RWPE2 (cell line): ENCODE measurements around the gene RAC2.
A peak's percentile ranks its signal among the peaks of the same experiment; 100 is the strongest.
"Not testable (repeated sequence)": the region's sequence is repeated elsewhere in the genome, so short reads cannot be mapped to it uniquely, and the experiment has no call there.

Experiments used
- ATAC-seq: fragments of 200-7000 bp; cut with Tn5 transposase; 3 replicates; pipeline ENCODE4 v1.9.1; 2021; ENCODE audit warnings: low read depth
- DNase-seq: peaks from one replicate; pipeline ENCODE4 v3.0.0-alpha.2; 2020; ENCODE audit warnings: low spot score
- H3K27ac ChIP-seq: fragments of 450-650 bp; 2 replicates; pipeline ENCODE4 v1.5.1; 2017; ENCODE audit warnings: mild to moderate bottlenecking; ENCODE audit not compliant: poor library complexity, severe bottlenecking
- H3K27me3 ChIP-seq: fragments of 250-450 bp; sonication (Bioruptor Pico); 2 replicates; pipeline ENCODE4 v1.5.1; 2021; ENCODE audit warnings: mild to moderate bottlenecking, moderate library complexity; ENCODE audit not compliant: insufficient read depth, poor library complexity, severe bottlenecking
- H3K36me3 ChIP-seq: fragments of 250-450 bp; sonication (Bioruptor Pico); 2 replicates; pipeline ENCODE4 v1.5.1; 2020; ENCODE audit warnings: low read depth, mild to moderate bottlenecking, moderate library complexity
- H3K4me1 ChIP-seq: fragments of 250-450 bp; sonication (Bioruptor Pico); 2 replicates; pipeline ENCODE4 v1.5.1; 2021; ENCODE audit warnings: mild to moderate bottlenecking, moderate library complexity; ENCODE audit not compliant: insufficient read depth, poor library complexity, severe bottlenecking
- H3K4me3 ChIP-seq: fragments of 250-450 bp; sonication (Bioruptor Pico); 2 replicates; pipeline ENCODE4 v1.5.1; 2021; ENCODE audit warnings: mild to moderate bottlenecking, moderate library complexity; ENCODE audit not compliant: severe bottlenecking
- H3K9me3 ChIP-seq: fragments of 250-450 bp; sonication (Bioruptor Pico); 2 replicates; pipeline ENCODE4 v1.5.1; 2021; ENCODE audit warnings: mild to moderate bottlenecking, moderate library complexity; ENCODE audit not compliant: severe bottlenecking
- TF ChIP-seq, protein P1 (sequence below): fragments of 450-650 bp; IDR thresholded peaks from one replicate; pipeline ENCODE4 v1.5.1; 2017; ENCODE audit warnings: mild to moderate bottlenecking, moderate library complexity; ENCODE audit not compliant: poor library complexity, severe bottlenecking

Gene RAC2

DNA sequence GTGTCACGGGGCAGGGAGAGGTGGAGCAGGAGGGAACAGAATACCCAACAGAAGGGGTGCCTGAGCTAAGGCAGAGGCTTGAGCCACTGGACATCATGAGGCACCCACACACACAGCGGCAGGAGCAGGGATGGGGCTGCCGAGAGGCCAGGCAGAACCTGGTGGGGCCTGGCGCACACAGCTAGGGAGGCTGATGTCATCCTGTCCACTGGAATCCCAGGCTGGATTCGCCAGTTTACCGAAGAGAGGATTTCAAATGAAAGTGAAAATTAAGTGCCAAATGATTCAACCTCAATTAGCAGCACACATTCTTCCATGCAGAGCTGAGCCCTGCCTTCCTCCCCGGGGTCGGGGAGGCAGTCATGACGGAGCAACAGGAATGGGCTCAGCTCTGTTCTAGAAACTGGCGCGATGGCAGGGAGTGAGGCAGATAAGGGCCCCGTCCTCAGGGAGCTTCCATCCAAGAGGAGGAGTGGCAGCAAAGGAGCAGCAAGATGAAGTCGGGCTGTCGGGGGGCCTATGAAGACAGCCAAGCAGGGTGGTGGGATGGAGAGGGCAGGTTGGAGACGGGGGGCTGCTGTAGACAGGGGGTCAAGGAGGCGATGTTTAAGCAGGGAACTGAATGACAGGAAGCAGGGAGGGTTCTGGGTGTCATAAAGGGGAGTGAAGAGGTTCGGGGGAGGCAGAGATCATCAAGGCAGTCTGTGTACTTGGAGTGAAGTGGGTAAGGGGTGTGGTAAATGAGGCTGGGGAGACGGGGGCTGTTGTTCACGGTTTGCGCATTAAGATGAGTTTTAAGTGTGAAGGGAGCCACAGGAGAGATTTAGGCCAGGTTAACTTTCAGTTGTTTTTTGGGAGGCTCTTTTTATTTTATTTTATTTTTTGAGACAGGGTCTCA lies 6.4 kb downstream of the RAC2 start:
- H3K36me3 ChIP-seq = peaks cover 69% of the 10 kb centered on the region
- H3K4me3 ChIP-seq = no peak overlapping the region
- H3K9me3 ChIP-seq = no peaks in the 10 kb centered on the region
- DNase-seq (peak; percentile 24), ATAC-seq (no peak)
- no peaks in the 10 kb centered on the region for H3K27me3 ChIP-seq
- TF ChIP-seq, protein P1, sequence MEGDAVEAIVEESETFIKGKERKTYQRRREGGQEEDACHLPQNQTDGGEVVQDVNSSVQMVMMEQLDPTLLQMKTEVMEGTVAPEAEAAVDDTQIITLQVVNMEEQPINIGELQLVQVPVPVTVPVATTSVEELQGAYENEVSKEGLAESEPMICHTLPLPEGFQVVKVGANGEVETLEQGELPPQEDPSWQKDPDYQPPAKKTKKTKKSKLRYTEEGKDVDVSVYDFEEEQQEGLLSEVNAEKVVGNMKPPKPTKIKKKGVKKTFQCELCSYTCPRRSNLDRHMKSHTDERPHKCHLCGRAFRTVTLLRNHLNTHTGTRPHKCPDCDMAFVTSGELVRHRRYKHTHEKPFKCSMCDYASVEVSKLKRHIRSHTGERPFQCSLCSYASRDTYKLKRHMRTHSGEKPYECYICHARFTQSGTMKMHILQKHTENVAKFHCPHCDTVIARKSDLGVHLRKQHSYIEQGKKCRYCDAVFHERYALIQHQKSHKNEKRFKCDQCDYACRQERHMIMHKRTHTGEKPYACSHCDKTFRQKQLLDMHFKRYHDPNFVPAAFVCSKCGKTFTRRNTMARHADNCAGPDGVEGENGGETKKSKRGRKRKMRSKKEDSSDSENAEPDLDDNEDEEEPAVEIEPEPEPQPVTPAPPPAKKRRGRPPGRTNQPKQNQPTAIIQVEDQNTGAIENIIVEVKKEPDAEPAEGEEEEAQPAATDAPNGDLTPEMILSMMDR = no peak
- H3K27ac ChIP-seq = no peak overlapping the region
- H3K4me1 ChIP-seq = peaks cover 2% of the 10 kb centered on the region

DNA sequence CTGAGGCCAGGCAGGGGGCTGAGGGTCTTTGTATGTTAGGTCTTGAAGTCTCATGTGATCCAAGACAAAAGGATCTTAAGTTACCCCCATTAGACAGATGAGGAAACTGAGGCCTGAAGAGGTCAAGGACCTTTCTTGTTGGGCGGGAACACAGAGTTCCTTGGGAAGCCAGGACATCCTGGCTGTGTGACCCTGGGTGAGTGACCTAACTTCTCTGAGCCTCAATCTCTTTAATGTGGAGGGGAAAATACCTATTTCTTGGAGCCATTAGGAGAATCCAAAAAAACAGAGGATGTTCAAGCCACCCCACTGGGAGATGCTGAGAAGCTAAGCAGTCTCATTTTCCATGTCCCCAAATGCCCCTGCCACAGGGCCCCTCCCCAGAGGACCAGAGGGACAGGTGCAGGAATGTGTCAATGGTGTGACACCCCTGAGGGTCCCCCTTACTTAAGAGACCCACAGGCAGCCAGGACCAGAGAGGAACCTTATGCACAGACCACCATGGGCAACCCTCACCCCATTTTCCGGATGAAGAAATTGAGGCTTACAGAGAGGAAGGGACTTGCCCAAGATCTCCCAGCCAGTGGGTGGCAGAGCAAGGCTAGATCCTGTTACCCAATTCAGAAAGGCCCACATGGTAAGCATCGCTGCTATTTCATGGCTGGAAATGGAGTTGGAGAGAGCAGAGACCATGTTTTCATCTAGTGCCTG lies 8.0 kb downstream of the RAC2 start:
- no peak overlapping the region for H3K4me3 ChIP-seq
- no peak for ATAC-seq
- TF ChIP-seq, protein P1 = no peak
- no peak overlapping the region for H3K27ac ChIP-seq
- H3K4me1 ChIP-seq = no peaks in the 10 kb centered on the region
- H3K27me3 ChIP-seq = no peaks in the 10 kb centered on the region
- peak; percentile 13 for DNase-seq
- no peaks in the 10 kb centered on the region for H3K9me3 ChIP-seq
- peaks cover 62% of the 10 kb centered on the region for H3K36me3 ChIP-seq

- Histone ChIP-seq H3K9me3 (no peaks in the 10 kb centered on the region), H3K36me3 (peaks cover 60% of the 10 kb centered on the region), H3K4me3 (no peak overlapping the region), H3K4me1 (peaks cover 3% of the 10 kb centered on the region), H3K27ac (no peak overlapping the region), H3K27me3 (no peaks in the 10 kb centered on the region)
- no peak for ATAC-seq
- TF ChIP-seq, protein P1 = no peak
- DNase-seq = peak; percentile 30
Measured at GRCh38 chr22:37234736-37235711, 9.0 kb downstream of the RAC2 start.

DNA sequence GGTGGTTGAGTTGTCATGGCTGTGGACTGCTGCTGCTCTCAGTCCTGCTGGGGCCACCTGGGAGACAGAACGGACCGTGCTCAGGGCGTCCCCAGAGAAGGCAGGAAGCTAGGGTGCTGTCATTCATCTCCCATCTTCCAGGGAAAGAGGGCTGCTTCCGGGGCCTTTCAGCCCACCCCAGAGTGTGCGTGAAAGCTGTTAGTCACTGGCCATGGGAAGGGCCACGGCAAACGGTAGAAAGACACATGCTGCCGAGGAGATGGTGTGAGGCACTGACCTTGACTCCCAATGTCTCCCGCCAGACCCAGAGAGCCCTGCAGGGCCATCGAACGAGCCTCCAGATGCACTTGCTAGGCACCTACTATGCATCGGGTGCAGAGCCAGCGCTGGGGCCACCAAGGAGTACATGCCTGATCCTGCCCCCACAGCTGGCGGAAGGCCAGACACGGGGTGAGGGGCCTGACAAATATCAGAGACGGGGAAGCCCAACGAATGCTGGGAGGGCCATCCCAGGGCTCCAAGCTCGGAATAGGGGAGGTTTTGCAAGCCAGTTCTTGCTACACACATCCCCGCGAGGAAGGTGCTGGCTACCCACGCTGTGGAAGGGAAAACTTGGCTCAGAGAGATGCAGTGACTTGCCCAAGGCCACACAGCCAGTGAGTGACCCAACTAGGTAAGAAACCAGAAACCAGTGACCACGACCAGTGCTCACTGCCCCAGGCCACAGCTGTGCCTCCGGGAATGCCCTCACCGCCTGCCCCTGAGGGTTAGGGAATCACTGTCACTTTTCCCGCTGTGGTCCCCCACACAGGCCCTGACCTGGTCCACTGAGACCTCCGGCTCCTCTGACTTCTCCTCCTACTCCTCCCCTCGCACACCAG lies 10.1 kb downstream of the RAC2 start:
- no peak for ATAC-seq
- DNase-seq = peak; percentile 52
- TF ChIP-seq, protein P1 = no peak
- H3K36me3 ChIP-seq = peaks cover 54% of the 10 kb centered on the region
- peaks cover 13% of the 10 kb centered on the region for H3K4me1 ChIP-seq
- H3K9me3 ChIP-seq = no peaks in the 10 kb centered on the region
- H3K27me3 ChIP-seq = no peaks in the 10 kb centered on the region
- H3K27ac ChIP-seq = no peak overlapping the region
- H3K4me3 ChIP-seq = no peak overlapping the region

GRCh38 chr22:37233371-37233750 lies 10.7 kb downstream of the RAC2 start:
- not testable (repeated sequence) for ATAC-seq
- H3K36me3 ChIP-seq = peaks cover 50% of the 10 kb centered on the region

More at GRCh38 chr22:37233371-37233750, 10.7 kb downstream of the RAC2 start:
- not testable (repeated sequence) for H3K27me3 ChIP-seq, H3K27ac ChIP-seq, H3K4me3 ChIP-seq, DNase-seq, H3K9me3 ChIP-seq
- peaks cover 19% of the 10 kb centered on the region for H3K4me1 ChIP-seq
